Stimulated activated CD4-positive, alpha-beta T cell treated with anti-CD3 and anti-CD28 coated beads, Interleukin-15, amount 100 ng/mL, for 24 hours (primary cell): Measurements from ENCODE around the gene PLK5.
"Not testable (repeated sequence)": the region's sequence is repeated elsewhere in the genome, so short reads cannot be mapped to it uniquely, and the experiment has no call there.

Source experiments
- DNase-seq: peaks from one replicate; pipeline ENCODE4 v3.0.0-alpha.2; 2020

Gene PLK5, protein sequence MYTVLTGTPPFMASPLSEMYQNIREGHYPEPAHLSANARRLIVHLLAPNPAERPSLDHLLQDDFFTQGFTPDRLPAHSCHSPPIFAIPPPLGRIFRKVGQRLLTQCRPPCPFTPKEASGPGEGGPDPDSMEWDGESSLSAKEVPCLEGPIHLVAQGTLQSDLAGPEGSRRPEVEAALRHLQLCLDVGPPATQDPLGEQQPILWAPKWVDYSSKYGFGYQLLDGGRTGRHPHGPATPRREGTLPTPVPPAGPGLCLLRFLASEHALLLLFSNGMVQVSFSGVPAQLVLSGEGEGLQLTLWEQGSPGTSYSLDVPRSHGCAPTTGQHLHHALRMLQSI

DNA sequence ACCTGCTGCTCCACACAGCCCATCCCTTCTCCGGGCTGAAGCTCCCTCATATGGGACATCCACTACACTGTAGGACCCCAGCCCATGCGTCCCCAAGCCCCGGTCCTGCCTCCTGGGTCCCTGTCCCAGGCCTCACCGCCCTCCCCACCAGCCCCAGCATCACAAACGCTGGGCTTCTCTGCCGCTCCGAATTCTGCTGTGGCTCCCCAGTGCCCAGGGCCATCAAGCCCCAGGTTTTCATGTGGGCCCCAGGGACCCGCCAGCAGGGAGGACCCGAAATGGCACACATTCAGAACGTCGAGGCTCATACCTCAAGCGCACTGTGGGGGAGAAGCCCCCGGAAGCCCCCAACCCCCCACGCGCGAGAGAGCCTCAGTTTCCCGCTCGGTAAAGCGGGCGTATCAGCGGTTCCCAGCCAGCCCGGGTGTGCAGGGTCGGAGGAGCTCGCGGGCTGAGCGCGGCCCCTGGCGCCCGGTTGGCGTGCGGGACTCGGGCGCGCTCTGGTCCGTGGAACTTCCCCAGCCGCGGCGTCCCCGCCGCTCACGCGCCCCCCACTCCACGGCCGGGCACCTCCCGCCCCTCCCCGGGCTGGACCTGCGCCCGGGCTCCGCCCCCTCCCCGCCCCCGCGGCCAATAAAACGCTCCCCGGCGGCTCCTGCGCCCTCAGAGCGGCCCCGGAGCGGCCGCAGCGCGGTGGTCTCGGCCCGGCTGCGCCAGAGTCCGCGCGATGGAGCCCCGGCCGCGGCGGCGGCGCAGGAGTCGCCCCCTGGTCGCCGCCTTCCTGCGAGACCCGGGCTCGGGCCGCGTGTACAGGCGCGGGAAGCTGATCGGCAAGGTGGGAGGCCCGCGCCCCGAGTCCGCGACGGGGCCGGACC is at the start of gene PLK5:
Gene PLK5, plus strand, starts transcription at position 666 of the 875 bp plus-strand sequence. CDS start 2,920 bp downstream, outside the sequence.
- no peak for DNase-seq

DNA sequence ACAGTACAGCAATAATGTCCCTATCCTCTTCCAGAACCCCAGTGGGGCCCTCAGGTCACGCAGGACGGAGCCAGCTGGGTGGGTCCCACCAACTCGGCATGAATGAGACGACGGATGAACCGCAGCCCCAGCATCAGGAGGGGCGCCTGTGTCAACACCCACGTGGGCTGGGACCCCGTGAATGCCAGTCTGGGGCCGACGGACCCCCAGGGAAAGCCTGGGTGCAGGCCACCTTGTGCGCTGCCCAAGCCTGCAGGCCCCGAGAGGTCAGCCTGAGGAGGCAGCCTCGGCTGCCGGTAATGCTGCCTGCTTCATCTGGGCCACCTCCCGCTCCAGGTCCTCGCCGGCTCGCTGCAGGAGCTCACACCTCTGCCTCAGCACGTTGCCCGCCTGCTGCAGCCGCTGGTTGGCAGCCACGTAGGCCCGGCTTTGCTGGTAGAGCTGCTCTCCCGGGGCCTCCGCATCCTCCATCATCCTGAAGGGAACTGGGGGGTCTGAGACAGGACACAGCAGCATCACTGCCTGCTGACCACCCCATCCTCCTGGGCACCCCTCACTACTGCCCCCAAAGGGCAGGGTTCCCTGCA is 49.0 kb upstream of the PLK5 start:
- no peak for DNase-seq

DNA sequence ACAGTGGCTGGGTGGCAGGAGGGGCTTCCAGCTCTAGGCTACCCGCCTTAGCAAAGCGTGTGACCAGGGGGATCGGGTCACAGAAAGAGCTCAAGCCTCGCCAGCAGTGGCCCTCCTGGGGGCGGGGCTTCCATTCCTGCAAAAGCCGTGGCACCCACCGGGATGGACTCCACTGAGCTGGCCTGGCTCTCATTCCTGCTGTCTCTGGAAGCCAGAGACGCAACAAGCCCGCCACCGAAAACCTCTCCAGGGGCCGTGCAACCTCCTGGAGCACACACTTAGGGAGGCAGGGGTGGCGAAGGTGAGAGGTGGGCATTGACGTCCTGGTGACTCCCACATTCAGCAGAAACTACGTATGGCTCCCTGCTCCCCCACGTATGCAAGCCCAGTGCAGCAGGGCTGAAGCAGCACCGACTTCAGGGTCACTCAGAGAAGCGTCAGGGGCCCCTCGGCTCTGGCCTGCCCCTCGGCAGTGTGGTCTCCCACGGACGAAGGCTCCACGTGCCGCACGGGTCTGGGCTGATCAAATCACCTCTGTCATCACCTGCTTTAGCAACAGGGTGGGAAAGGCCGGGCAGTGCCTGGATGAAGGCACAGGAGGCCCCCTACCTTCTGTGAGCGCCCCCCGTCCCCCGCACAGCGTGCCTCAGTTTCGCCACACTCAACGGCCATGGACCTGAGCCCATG is 48.0 kb upstream of the PLK5 start:
- no peak for DNase-seq

DNA sequence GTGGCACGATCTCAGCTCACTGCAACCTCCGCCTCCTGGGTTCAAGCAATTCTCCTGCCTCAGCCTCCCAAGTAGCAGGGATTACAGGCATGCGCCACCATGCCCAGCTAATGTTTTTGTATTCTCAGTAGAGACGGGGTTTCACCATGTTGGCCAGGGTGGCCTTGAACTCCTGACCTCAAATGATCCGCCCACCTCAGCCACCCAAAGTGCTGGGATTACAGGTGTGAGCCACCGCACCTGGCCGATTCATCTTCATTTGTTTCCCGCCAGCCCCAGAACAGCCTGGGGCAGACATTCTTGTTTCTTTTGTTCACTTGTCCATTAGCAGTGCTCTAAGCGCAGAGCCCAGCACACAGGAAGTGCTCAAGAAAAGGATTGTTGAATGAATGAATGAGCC is 46.8 kb upstream of the PLK5 start:
- DNase-seq = not testable (repeated sequence)

DNA sequence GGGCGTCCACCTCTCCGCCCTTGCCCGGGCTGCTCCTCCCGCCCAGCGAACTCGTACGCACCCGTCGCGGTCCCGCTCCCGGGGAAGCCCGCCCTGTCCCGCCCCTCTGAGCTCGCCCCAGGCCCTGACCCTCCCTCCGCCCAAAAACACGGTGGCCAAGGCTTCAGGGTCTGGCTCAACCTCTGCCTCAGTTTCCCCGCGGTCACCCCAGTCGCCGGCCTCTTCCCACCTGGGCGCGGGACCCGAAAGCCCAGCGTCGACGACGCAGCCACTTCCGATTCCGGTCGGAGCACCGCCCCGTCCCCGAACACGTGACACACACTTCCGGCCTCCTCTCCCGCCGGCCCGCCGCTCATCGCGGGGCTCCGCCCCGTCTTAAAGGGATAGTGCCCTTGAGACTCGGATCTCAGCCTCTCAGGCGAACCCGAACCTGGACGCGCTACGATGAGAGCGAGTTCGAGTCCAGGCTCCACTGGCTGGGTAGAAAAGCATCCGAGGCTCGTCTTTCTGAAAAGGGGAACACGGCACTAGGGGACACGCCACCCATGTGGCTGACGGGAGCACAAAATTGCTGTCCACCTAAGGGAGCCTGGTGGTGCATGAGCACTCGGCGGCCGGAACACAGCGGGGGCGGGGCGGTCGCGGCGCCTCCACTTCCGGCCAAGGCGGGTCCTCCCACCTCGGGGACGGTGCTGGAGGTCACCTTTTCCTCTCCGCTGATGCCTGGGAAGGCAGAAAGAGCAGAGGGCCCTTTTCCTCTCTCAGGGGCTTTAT is 44.8 kb upstream of the PLK5 start, which contains the start of gene C19orf25:
Gene C19orf25, minus strand, starts transcription at position 282 of the 774 bp plus-strand sequence. CDS start 312 bp downstream, outside the sequence.
- peak; percentile 96 for DNase-seq

DNA sequence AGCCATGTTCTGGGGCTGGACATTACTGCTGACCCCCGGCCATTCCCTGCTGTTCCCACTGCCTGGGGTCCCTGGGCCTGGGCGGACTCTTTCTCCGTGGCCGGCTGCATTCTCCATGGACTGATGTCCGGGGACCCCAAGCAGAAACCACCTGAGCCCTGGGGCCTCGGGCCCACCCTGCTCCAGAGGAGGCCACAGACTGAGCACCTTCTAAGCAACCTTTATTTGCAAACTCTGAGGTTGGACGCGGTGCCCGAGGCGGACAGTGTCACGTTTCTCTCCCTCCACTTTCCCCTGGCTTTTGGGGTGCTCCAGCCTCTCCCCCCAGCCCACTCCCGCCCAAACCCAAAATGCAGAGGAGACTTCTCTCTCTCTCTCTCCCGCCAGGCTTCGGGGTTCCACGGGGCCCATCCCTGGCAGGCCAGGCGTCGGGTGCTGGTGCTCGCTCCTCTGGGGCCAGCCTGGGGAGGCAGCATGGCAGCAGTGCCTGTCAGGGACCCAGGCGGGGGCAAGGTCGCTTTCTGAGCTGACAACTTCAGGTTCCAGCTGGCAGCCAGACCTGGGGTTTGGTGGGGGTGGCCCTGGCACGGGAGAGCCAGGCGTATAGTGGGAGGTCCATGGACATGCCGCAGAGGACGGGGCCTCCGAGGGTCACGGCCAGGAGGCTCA is 42.5 kb upstream of the PLK5 start:
- DNase-seq = no peak

DNA sequence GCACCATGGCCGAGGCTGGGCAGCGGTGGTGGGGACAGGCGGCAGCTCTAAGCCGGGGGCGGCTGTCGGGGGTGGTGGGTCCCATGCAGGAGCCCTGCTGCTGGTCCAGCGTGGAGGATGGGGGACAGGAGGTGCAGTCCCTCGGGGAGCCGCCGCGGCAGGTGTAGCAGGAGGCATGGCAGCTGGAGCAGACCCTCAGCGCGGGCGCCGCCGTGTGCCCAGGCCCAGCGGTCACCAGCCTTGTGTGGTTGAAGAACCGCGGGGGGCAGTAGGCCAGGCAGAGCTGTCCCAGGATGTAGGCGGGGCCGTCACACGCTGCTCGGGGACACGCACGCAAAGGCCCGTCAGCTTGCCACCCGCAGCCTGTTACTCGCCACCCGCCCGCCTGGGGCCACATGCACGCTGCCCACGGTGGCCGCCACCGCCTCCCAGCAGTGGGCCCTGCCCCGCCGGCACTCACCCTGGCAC is 42.0 kb upstream of the PLK5 start:
- no peak for DNase-seq

DNA sequence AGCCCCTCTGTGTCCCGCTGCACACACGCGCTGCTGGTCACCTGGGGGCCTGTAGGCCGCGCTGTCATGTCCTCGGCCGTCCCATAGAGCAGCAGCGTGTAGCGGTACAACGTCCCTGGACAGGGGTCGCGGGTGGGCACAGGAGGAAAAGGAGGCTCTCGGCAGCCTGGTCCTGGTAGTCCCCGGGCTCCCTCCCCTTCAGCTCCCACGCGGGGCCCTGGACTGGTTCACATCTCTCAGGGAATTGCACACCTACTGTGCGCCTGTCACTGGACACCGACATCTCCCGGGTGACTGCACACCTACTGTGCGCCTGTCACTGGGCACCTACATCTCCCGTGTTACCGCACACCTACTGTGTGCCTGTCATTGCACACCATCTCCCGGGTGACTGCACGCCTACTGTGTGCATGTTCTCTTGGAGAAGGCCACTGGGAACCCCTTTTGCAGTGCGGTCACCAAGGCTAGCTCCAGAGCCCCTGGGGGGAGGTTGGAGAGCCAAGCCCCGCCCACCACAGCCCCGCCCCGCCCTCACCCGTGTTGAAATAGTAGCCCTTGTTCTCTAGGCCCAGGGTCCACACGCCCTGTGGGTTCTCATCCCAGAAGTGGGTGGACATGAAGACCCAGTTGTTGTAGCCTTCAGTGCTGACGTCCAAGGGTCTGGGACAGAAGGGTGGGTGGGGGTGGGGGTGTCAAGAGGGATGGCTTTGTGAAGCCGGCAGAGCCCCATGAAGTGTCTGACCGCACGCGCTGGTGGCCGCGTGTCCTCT is 41.3 kb upstream of the PLK5 start:
- DNase-seq = no peak

DNA sequence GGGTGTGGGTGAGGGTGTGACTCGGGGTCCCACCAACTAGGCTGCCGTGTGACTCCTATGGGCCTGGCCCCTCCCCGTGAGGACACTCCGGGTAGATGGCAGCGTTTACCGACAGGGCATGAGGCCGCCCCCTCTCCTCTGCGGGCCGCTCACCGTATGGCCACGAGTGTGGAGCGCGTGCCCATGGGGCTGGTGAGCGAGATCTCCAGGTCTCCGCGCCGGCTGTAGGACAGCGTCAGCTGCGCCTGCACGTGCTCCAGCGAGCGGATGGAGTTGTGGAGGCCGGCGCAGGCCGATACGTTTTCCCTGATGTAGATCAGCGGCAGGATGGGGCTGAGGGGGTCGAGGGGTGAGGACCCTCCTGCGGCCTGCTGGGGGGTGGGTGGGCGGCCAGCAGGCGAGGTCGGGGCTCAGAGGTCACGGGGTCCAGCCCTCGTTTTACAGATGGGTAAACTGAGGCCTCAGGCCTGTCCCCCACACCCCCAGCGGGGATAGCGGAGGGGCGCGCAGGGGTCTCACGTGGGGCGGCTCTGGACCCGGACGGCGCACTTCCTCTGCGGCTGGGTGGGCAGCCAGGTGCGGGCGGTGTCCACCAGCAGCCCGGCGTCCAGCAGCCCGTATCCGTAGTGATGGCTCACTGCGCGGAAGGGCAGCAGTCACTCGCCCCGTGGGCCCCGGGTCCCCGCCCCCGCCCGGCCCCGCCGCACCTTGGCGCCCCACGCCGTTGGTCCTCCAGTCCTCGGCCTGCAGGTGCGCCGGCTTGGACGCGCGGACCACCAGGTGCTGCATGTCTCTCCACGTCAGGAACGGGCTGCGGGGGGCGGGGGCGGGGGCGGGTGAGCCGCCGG is 40.5 kb upstream of the PLK5 start:
- no peak for DNase-seq

DNA sequence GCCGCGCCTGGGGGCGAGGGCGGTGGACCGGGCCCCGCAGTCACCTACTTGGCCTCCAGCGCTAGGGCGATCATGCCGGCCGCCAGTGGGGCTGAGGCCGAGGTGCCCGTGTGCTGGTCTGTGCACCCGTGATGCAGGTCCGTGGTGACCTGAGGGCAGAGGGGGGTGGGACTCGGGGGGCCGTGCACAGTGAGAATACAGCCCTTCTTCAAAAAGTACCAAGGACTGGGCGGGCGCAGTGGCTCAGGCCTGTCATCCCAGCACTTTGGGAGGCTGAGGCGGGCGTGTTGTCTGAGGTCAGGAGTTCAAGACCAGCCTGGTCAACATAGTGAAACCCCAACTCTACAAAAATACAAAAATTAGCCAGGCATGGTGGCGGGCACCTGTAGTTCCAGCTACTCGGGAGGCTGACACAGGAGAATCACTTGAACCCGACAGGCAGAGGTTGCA is 39.9 kb upstream of the PLK5 start:
- no peak for DNase-seq

DNA sequence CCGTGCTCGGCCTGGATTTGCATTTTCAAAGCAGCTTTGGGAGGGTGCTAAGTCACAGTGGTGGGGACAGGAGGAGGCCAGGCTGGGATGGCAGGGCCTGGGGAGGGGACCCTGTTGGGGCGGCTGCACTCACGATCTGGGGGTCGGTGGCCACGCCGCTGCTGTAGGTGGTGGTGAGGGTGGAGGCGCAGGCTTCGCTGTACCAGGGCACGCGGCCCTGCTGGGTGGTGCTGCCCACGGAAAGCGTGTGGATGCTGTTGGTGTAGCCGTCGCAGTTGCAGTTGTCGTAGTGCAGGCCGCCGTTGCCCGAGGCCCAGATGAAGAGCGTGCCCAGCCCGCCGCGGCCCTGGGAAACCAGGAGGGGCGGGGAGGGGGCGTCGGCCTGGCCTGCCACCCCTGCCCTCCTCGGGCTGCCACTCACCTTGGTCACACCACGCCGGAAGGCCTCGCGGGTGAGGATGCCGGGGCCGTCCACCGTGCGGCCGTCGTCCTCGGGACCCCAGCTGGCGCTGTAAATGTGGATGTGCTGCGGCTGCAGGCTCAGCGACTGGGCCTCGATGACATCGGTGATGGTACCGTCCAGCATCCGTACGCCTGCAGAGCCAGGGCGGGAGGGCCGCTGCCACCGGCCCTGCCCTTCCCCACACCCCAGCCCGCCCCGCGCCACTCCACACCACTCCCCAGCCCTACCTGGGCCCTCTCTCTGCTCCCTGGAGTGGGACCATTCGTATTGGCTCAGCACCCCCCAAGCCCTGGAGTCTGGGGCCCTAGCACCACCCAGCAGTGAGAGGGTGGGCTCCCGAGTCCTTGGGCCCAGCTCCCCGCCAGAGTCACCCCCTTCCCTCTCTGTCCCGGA is 36.9 kb upstream of the PLK5 start:
- DNase-seq = no peak

DNA sequence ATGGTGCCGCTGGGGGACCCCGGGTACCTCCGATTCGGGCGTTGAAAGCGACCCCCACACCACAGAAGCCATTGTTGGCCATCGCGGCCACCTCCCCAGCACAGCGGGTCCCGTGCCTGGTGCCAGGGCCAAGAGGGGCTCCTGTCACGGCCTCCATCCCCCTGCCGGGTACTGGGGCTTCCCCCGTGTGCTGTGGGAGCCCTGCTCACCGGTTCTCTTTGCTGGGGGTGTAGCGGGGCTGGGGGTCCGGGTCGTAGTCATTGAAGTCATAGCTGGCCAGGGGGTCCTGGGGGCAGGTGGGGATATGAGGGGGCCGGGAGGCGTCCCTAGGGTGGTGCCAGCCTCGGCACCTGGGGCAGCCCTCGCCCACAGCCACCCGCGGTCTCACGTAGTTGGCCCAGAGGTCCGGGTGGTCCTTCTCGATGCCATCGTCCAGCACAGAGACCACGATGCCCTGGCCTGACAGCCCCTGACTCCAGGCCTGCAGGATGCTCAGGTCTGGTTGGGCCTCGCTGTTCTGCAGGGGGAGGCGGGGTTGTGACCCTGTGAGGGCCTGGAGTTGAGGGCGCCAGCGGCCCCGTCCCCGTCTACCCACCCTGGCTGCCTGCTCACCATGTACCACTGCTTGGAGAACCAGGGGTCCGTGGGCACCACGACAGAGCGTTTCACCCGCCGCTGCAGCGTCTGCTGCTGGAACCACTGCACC is 36.1 kb upstream of the PLK5 start:
- no peak for DNase-seq

DNA sequence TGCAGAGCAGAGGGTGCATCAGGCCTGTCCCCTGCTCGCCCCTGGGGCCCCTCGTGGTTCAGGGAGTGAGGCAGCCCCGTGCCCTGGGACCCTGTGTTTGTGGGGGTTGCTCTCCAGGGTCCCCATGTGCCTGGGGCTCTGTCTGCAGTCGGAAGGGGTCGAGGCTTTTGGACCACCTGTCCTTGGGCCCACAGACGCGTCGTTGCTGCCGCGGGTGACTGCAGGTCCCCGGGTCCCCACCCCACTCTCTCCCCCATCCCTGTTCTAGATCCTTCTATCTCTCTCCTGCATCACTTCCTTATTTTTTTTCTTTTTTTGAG is 35.6 kb upstream of the PLK5 start:
- DNase-seq = no peak

DNA sequence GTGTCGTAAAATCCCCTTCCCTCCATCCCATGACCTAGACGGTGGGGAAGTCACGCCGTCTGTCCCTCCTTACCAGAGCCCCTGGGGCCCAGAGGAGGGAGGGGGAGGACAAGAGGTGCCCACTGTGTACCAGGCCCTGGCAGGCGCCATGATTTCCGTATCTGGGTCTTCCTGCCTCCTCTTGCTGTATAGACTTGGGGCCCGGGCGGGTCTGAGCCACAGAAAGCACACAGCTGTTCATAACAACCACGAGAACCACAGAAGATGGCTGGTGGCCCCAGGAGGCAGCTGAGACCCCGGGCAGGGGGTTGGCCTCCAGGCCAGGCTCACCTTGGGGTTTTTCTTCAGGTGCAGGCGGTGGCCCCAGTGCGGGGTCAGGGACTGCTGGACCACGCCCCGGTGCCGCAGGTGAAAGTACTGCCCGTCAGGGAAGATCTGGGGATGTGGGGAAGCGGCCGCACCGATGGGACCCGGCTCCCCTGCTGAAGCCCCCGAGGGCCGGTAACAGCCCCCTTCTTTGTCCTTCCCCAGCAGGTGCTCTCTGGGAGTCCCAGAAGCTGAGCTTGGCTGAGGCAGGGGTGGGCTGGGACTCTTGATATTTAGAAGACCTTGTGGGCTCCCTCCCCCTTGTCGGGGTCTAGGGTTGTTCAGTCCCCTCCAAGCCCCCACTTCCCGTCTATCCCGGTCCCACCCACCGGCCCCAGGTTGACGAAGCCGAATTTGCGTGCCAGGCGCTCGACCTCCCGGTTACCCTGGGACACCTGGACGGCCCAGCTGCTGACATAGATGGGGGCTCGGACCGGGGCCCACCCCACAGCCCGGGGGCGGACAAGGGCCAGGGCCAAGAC is 34.2 kb upstream of the PLK5 start:
- no peak for DNase-seq

DNA sequence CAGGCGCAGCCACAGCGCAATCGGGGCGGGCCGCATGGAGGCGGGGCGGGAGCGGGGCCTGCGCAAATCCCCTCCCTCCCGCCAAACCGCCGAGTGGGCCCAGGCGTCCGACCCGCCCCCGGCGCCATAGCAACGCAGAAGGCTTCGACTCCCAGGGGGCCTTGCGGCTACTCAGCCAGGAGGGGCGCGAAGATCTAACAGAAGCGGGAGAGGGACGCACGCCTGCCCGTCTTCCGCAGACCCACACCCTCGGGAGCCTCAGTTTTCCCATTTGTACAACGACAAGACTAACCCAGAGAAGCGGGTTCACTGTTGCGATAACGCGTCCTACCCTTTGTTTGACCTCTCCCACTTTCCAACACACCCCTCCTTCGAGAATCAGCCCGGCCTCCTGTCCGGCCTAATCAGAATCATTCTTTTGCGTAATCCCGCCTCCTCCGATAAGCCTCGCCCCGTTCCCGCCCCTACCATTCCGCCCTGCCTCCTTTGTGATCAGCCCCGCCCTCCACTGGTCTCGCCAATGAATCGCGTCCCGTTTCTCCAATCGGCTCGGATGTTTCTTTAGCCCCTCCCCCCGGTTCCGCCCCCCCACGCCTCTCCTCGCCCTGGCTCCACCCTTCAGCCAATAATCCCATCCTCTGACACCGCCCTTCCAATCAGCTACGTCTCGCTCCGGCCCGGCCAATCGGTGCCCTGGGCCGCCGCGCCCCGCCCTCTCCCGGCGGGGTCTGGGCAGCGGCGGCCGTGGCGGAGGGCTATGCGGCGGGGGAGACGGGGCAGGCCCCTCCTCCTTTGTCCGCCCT is 33.4 kb upstream of the PLK5 start, which contains the start of gene PCSK4:
Gene PCSK4, minus strand, starts transcription at position 40 of the 803 bp plus-strand sequence. Its CDS starts 4 bp downstream, at position 36.
- DNase-seq = peak; percentile 98
